SIG-M5 treated with dmso at 0.1 percent for 504 hours (cell line): ENCODE results near the gene SLC48A1.
A peak's percentile ranks its signal among the peaks of the same experiment; 100 is the strongest.

Source experiments
- DNase-seq: peaks from one replicate; lab custom pipeline; 2025; ENCODE audit not compliant: unreplicated experiment; lab: John Stamatoyannopoulos, UW

SLC48A1 gene

DNA sequence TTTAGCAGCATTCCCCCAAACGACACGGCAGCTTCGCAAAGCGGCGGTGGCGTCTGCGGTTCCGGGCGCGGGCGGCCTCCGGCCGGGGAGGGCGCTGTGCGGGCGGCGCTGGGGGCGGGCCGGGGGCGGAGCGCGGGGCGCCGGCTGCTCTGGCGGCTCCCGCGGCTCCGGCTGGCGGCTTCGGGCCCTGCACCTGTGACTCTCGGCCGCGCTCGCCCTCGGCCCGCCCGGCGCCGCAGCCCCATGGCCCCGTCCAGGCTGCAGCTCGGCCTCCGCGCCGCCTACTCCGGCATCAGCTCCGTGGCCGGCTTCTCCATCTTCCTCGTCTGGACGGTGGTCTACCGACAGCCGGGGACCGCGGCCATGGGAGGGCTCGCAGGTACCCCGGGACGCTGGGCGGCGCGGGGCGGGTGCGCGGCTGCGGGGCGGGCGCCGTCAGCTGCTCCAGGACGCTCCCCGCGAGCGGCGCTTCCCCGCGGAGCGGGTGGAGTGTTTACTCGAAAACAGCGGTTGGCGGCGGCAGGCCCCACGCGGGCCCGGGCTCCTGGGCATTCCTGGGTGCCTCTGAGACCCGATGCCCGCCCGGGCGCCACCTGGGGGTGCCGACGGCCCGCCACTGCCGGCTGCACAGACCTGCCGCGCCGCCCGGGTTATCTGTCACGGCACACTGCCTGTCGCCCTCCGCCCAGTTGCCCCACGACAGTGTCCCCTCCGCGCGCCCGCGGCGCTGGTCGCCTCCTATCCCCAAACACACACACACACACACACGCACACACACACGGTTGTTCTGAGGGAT lies at the start of gene SLC48A1:
SLC48A1 (plus strand) TSS at position 177 of the 796 bp plus-strand sequence; CDS start at position 244, 67 bp downstream.
- peak; percentile 53 for DNase-seq

DNA sequence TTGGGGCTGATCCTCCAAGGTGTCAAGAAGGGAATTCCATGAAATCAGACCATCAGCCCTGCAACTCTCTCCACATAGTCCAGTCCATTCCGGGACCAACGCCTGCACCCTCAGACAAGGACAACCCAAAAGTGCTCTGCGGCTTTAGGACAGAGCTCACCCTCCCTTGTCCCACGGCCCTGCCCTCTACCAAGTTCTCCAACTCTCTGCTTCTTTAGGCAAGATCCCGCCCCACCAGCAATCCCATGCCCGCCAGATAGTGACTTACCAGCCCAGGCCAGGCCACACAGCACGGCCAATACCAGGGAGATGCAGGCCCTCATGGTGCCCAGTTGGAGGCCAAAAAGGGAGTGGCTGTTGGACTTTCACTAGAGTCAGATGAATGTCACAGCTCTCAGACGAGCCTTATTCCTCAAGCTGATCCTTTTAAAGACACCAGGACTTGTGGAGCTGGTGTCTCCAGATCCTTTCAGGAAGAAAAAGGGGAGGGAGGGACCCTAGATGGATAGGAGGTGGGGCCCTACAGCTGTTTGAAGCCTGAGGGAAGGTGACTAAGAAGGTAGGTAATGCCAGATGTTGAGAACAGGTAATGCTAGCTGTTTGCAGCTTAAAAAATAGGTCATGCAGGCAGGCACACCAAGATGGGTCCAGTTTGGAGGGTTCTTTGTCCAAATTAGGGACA lies 47.8 kb upstream of the SLC48A1 start, which contains the start of gene ENDOU:
ENDOU (minus strand) TSS at position 400 of the 682 bp plus-strand sequence; CDS start at position 323, 77 bp downstream.
- no peak for DNase-seq

DNA sequence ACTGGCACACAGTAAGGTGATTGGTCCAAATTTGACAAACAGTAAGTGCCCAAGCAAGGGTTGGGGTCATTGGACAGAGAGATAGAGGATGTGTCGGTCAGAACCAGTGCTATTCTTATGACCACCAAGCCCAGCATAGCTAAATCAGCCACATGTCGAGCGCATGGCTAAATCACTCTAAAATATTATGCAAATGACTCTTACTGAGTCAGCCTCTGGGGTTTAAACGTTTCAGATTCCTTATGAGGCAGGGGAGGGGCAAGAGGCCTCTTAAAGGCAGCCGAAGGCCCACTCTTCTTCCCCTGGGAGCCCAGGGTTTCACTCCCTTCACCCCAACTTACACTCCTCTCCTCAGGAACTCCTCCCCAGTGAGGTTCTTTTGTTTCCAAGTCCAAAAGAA lies 47.1 kb upstream of the SLC48A1 start:
- DNase-seq, result no peak

- no peak for DNase-seq
Observed at GRCh38 chr12:47729233-47729632, 43.8 kb upstream of the SLC48A1 start.

DNA sequence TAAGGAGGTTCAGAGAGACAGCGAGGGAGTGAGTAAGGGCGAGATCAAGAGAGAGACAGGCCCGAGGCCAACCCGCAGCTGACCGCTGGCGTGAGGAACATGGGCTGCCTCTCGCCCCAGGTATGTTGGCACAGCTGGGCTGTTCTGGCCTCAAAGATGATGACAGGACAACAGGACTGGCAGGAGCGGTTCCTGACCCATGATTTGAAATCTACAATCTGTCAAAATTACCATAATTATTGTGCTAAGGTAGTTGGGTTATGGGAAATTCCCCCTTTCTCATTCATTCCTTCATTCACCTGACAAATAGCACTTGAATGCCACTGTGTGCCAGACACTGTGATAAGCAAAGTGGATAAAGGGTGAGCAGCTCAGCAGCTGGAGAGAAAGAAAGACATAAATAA lies 42.7 kb upstream of the SLC48A1 start:
- DNase-seq, result no peak

DNA sequence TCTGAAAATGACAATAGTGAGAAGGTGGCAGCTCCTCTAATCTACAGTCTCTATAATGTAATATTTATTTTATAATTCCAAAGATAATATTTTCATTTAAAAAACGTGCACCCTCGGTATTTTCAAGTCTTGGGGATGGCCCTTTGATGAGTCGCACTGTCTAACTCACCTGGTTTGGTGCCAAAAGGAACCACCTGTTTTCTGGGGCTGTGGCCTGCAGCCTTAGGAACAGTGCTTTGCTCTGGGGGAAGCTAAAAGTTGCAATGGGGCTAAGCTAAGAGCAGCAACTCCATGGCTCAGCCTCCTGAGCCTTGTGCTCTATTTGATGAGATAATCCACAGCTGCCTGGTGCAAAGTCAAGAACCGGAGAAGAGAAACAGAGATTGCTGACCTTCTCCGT lies 41.3 kb upstream of the SLC48A1 start:
- DNase-seq, result no peak

- no peak for DNase-seq
Observed at GRCh38 chr12:47732504-47732903, 40.5 kb upstream of the SLC48A1 start.

- no peak for DNase-seq
Observed at GRCh38 chr12:47733142-47733541, 39.9 kb upstream of the SLC48A1 start.

- no peak for DNase-seq
Observed at GRCh38 chr12:47734725-47735480, 38.1 kb upstream of the SLC48A1 start.

DNA sequence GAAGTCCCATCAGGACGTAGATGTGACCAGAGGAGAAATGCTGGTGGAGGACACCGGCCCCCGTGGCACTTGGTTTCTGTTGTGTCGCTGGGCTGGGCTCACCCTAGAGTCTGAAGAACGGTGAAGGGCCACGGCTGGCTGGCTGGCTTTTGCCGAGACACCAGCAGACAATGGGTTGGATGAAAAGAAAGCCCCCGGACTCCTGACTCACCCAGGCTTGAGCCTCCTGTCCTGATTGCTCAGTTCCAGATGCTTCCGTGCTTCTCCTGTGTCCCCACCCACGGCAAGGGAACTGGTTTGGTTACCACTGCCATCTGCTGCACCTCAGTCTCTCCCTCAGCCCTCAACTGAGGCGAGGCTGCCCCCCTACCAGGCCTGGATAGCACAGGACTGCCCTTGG lies 37.4 kb upstream of the SLC48A1 start:
- DNase-seq, result no peak

DNA sequence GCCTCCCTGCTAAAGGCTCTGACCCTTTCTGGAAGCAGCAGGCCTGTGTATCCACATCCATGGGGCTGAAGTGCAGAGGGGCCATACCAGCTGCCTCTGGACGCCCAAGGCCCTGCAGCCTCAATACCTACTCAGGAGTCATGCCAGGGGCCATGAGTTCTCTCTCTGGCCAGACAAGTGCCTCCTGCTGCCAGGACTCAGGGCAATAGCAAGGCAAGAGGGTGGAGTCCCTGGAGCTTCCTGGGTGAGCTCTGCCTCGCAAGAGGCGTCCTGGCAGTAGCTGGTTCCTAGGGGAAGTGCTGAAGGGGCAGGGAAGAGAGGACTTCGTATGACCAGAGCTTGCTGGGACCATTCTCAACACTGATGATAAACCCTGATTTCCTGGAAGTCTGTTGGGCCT lies 36.8 kb upstream of the SLC48A1 start:
- DNase-seq, result no peak

DNA sequence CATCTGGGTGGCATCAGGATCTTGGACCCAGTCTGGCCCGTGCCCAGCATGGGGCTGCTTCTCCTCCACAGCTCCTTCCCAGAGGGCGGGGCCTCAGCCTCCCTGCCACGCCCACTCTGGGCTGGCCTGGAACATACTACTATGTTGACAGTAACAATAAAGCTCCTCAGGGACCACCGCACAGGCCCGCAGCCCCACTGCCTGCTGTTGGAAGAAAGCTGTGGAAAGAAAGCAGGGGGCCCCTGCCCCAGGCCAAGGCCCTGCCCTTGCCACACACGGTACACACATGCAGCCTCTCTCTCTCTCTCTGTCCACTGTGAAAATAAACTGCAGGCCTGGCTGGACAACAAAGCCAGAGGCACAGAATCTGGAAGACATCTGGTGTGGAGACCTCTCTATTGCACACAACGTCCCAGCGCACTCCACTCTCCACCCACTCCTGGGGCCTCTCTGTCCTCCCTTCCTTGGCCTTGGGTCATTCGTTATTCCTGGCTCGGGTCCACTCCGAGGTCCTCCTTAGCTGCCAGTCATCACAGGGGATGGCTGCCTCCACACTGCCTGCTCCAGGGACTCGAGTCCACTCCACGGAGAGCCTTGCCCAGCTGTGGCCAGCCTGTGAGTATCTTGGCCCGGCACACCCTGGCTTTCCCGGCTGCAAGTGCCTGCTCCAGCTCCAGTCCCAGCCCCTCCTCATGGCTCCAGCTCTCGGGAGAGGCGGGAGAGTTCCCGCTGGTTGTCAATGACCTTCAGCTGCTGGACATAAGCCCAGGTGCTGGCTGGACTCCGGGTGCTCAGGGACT lies 36.0 kb upstream of the SLC48A1 start:
- DNase-seq, result no peak

DNA sequence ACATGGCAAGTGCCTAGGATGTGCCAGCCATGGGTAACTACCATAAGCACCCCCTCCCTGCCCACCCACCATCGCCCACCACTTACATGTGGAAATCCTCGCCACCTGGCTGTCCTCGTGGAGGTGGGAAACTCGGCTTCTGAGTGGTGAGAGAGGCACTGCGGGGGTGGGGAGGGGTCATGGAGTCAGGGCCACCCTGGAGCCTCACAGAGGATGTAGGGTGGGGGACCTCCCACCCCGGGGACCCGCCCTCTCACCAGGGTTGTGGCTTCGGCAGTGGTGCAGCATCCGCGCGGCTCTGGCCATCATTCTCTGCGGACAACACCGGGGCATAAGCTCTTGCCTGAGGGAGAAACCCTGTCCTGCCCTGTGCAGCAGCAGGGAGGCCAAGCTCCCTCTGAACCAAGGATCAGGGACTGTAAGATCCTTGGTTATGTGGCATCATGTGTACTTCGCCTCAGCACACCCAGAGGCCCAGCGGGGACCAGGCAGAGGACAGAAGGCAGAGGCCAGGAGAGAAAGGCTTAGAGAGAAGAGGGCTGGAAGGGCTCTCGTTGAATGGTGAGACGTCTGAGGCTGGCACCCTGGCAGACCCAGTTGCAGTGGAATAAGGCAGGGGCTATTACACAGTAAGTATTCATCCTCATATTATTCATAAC lies 35.0 kb upstream of the SLC48A1 start:
- DNase-seq, result no peak

- no peak for DNase-seq
Observed at GRCh38 chr12:47739297-47739696, 33.7 kb upstream of the SLC48A1 start.

DNA sequence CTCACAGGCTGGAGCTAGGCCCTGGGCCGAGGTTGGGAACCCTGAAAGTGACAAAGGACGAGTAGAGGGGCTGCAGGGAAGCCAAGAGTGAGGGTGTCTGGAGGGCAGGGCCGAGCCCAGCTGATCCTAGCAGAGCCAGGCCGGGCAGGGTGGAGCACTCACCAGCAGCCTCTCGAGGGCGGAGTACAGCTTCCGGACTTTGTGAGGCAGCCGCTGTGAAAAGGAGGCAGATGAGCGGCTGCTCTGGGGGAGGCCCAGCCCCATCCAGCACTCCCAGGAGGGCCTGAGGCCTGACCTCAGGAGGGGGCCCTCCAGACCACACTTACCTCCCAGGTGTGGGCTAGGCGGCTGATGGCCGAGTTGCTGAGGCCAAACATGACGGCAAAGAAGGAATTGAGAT lies 33.1 kb upstream of the SLC48A1 start:
- DNase-seq, result no peak

GRCh38 chr12:47740606-47741339 lies 32.3 kb upstream of the SLC48A1 start:
- DNase-seq, result no peak

DNA sequence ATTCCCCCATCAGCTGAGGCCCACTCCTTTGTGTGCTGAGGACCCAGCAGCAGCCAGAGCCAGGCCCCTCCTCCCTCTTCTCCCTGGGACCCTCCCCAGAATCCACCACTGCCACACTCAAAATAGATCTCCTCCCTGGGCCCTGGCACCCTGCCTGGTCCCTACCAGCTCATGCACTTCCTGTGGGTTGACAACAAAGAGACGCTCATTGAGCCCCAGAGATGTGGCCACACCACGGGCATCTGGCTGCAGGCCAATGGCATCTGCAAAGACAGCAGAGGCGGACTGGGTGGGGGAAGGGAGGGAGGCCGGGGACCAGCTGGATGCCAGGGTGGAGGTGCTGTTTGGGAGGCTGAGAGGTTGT lies 31.7 kb upstream of the SLC48A1 start:
- DNase-seq, result no peak

GRCh38 chr12:47742253-47742825 lies 30.7 kb upstream of the SLC48A1 start:
- DNase-seq, result no peak

- no peak for DNase-seq
Observed at GRCh38 chr12:47743311-47743860, 29.7 kb upstream of the SLC48A1 start.
